HepG2 (cell line): ENCODE data around the gene MARVELD3. TPM values are rescaled to one million over a fixed set of nuclear protein-coding genes. Genes with fewer than 3 reads are reported as not detected.
A peak's percentile ranks its signal among the peaks of the same experiment; 100 is the strongest.

Experiments
- AGO1 ChIP-seq: fragments of 200-400 bp; formaldehyde crosslinking; IDR thresholded peaks from 2 replicates; pipeline ENCODE4 v1.6.1; 2017; ENCODE audit warnings: mild to moderate bottlenecking, low read depth, low read length, moderate library complexity; ENCODE audit not compliant: poor library complexity, severe bottlenecking
- ELF4 ChIP-seq: sonication (generic); formaldehyde crosslinking; IDR thresholded peaks from 2 replicates; pipeline ENCODE4 v1.5.0; 2020; ENCODE audit warnings: missing genetic modification reagents, mild to moderate bottlenecking, moderate library complexity, borderline replicate concordance
- GATAD1 ChIP-seq: IDR thresholded peaks from 2 replicates; pipeline ENCODE4 v1.6.1; 2016; ENCODE audit warnings: missing genetic modification reagents, missing compliant biosample characterization
- HNF4A ChIP-seq: sonication (generic); formaldehyde crosslinking; IDR thresholded peaks from 2 replicates; pipeline ENCODE4 v1.4.0; 2020; ENCODE audit warnings: missing genetic modification reagents
- MXI1 ChIP-seq: IDR thresholded peaks from 3 replicates; pipeline ENCODE4 v1.6.1; 2012; ENCODE audit warnings: low read depth, low read length, inconsistent platforms, borderline replicate concordance
- RBM39 ChIP-seq: fragments of 200-400 bp; formaldehyde crosslinking; IDR thresholded peaks from one replicate; pipeline ENCODE4 v1.6.1; 2018; ENCODE audit warnings: antibody characterized with exemption, mild to moderate bottlenecking, low read depth, low read length; ENCODE audit not compliant: poor library complexity, severe bottlenecking
- SIX1 ChIP-seq: sonication (generic); formaldehyde crosslinking; IDR thresholded peaks from 2 replicates; pipeline ENCODE4 v1.4.0; 2020; ENCODE audit warnings: missing genetic modification reagents, borderline replicate concordance
- SNAPC5 ChIP-seq: sonication (generic); formaldehyde crosslinking; IDR thresholded peaks from 2 replicates; pipeline ENCODE4 v1.8.1; 2023; ENCODE audit warnings: mild to moderate bottlenecking, missing genetic modification reagents, borderline replicate concordance
- TOPORS ChIP-seq: sonication (generic); formaldehyde crosslinking; IDR thresholded peaks from 2 replicates; pipeline ENCODE4 v1.8.0; 2023; ENCODE audit warnings: mild to moderate bottlenecking, missing genetic modification reagents
- U2AF1 ChIP-seq: fragments of 200-400 bp; formaldehyde crosslinking; optimal IDR thresholded peaks from 2 replicates; pipeline ENCODE3; 2017; ENCODE audit warnings: mild to moderate bottlenecking, low read depth, low read length
- ZBTB39 ChIP-seq: sonication (generic); formaldehyde crosslinking; IDR thresholded peaks from 2 replicates; pipeline ENCODE4 v1.5.0; 2020; ENCODE audit warnings: missing genetic modification reagents
- ZBTB46 ChIP-seq: sonication (generic); formaldehyde crosslinking; IDR thresholded peaks from 2 replicates; pipeline ENCODE4 v1.4.0; 2020; ENCODE audit warnings: mild to moderate bottlenecking, missing genetic modification reagents, borderline replicate concordance
- ZKSCAN8 ChIP-seq: IDR thresholded peaks from 2 replicates; pipeline ENCODE4 v1.6.1; 2016; ENCODE audit warnings: borderline replicate concordance, missing genetic modification reagents, missing compliant biosample characterization
- ZNF44 ChIP-seq: sonication (generic); formaldehyde crosslinking; IDR thresholded peaks from 2 replicates; pipeline ENCODE4 v1.5.1; 2020; ENCODE audit warnings: mild to moderate bottlenecking, missing genetic modification reagents
- ZNF614 ChIP-seq: IDR thresholded peaks from 2 replicates; pipeline ENCODE4 v1.6.1; 2018; ENCODE audit warnings: missing biosample characterization, missing genetic modification reagents, inconsistent platforms, borderline replicate concordance
- polyA plus RNA-seq, 8 experiments: library from polyadenylated mRNA; depleted of rRNA in 3 of 8; stranded (reverse) in 7 of 8; unstranded in 1 of 8; fragments of >200 nt; fragmentation: Illumina TruSeq in 4 of 8; extraction: Trizol in 4 of 8; gene quantifications; 2 replicates each; pipeline versions ENCODE4 v1.2.1 to v1.2.3, GENCODE V29; 2011 to 2016; ENCODE audit warnings: low read depth in 4 of 8, missing spikeins in 1 of 8, mixed read lengths in 1 of 8; ENCODE audit not compliant: insufficient read depth in 1 of 8
- total RNA-seq, 5 experiments: library from RNA; depleted of rRNA; stranded (reverse); fragments of >200 nt; fragmentation: Illumina TruSeq; extraction: Trizol; gene quantifications; 2 replicates each; pipeline ENCODE4 v1.2.3, GENCODE V29; 2016; ENCODE audit warnings: low read depth in 1 of 5

The MARVELD3 gene
- total and polyA plus RNA-seq, 2 of the 13 experiments (the other 11 are each of a cell fraction or from before 2014, with no cell fraction given): 4.8 to 5.6 TPM

- no peak for TF ChIP-seq ZNF44 (CRISPR knock-in tag)
- no peak for TF ChIP-seq ZBTB39
- 0 out of 2 replicates have a peak, but pooled peaks have one; percentile 68 for TF ChIP-seq TOPORS (CRISPR knock-in tag)
- peak; percentile 68; the same call in 1 of the 2 replicates for TF ChIP-seq ELF4
- no peak for TF ChIP-seq SIX1 (CRISPR knock-in tag)
- no peak for TF ChIP-seq MXI1
- no peak for TF ChIP-seq GATAD1 (CRISPR knock-in tag)
- TF ChIP-seq HNF4A: no peak
- TF ChIP-seq U2AF1: no peak
- no peak for TF ChIP-seq ZKSCAN8 (CRISPR knock-in tag)
- TF ChIP-seq AGO1: no peak
- TF ChIP-seq SNAPC5 (CRISPR knock-in tag): no peak
- TF ChIP-seq ZNF614 (CRISPR knock-in tag): no peak
- no peak for TF ChIP-seq RBM39
- TF ChIP-seq ZBTB46 (CRISPR knock-in tag): 0 out of 2 replicates have a peak, but pooled peaks have one; percentile 63
These were observed 41.3 kb upstream of the MARVELD3 start (continued) for GRCh38 chr16:71584543-71585317.
